H54 (cell line): ENCODE results near the gene CASQ2.
"Not testable (repeated sequence)": the region's sequence is repeated elsewhere in the genome, so short reads cannot be mapped to it uniquely, and the experiment has no call there.

Experiments
- DNase-seq: peaks from one replicate; pipeline ENCODE4 v3.0.0; 2011; ENCODE audit warnings: low spot score, mixed read lengths; ENCODE audit not compliant: insufficient read length
- FAIRE-seq: peaks from 3 replicates; lab custom pipeline; 2011; peaks lifted over from hg19 to GRCh38; lab: Jason Lieb, UNC
- POLR2A ChIP-seq: IDR thresholded peaks from 2 replicates; pipeline ENCODE4 v1.6.1; 2011; ENCODE audit warnings: low read depth, mild to moderate bottlenecking, low read length

The CASQ2 gene

GRCh38 chr1:115794976-115795639 is 26.6 kb upstream of the CASQ2 start:
- FAIRE-seq, result no peak
- no peak for DNase-seq

DNA sequence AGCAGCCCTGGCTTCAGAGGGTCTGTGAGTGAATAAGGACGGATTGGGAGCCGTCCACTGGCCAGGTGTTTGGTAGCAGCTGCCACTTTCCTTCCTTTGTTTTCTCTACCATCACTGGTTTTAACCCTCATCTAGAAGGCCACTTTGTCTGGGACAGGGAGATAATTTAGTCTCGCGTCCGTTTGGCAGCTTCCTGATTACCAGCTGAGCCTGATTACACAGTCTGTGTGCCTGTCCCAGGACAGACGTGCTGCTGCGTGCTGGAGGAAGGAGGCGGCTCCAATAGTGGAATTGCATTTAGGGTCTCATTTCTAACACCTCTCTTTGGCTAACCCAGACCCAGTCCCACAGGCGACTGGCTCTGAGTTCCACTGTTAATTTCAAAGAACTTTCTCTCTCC is 24.6 kb upstream of the CASQ2 start:
- no peak for FAIRE-seq
- DNase-seq, result no peak

More at GRCh38 chr1:115794976-115795639, 26.6 kb upstream of the CASQ2 start:
- no peak for TF ChIP-seq POLR2A

DNA sequence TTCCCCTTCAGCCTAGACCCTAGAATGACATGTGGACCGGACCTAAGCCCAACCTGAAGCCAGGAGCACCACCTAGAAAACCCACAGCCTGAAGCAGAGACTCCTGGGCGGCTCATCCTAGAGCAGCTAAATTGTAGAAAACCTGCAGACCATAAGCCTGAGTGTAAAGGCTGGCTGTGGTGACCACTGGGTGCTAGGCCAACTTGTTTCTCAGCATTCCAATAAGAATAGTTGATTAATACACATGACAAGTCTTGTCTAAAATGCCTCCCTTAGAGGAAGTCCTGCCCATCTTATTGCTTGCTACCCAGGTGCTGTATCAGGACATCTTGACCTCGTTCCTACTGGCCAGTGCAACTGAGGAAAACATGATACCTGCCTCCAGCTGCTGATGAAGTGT is 23.3 kb upstream of the CASQ2 start:
- no peak for FAIRE-seq
- DNase-seq, result no peak
- TF ChIP-seq POLR2A, result no peak

More for the DNA sequence above, 24.6 kb upstream of the CASQ2 start:
- no peak for TF ChIP-seq POLR2A

GRCh38 chr1:115790846-115791245 is 22.3 kb upstream of the CASQ2 start:
- FAIRE-seq (no peak), DNase-seq (no peak)
- no peak for TF ChIP-seq POLR2A

DNA sequence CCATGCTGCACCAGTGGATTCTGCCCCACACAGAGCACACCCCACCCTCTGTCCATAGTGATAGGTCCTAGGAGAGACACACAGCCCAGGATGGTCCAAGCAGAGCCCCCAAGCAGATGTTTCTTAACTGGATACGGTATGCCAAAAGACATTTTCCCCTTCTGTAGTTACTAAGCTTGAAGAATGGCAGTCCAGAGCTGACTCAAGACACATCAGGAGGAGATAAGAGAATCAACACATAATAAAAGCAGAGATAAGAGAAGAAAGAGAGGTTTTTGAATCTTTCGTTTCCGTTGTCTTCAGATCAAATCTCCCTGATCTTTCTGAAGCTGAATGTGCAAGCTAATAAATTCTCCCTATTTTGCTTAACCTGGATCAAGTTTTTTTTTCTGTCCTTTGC is 21.8 kb upstream of the CASQ2 start:
- DNase-seq (no peak), FAIRE-seq (no peak)
- TF ChIP-seq POLR2A, result no peak

DNA sequence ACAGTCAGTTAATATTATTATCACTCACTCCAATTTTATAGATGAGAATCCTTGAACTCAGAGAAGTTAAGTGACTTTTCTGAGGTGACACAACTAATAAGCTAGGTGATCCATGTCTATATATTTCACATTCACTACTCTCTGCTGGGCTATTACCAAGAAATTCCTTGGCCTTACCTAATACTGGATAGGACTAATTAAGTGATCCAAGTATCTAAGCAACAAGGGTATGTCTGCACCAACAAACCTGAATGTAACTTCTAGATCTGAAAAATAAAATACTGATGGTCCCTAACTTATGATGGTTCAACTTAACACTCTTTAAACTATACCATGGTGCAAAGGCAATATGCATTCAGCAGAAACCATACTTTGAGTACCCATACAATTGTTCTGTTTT is 14.8 kb upstream of the CASQ2 start:
- FAIRE-seq (no peak), DNase-seq (no peak)
- no peak for TF ChIP-seq POLR2A

- peak; percentile 97 for FAIRE-seq
- TF ChIP-seq POLR2A, result no peak
- DNase-seq, result peak; percentile 40
Measured at GRCh38 chr1:115782571-115783281, 14.2 kb upstream of the CASQ2 start.

DNA sequence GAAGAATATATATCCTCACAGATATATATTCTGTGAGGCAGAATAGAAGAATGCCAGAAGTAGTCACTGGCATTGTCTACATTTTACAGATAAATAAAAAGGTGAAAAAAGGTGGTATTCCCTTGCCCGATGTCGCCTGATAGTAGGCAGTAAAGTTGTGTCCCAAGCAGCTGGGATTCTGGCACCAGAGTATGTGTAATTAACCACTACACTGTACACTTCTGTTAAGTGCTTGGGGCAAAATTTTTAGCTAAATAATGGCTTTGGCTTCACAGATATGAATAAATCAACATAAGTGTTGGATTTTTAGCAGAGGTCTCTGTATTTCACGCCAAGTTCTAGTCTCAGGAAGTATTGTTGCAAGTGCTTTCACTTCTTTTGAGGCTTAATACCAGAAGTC is 13.3 kb upstream of the CASQ2 start:
- FAIRE-seq (no peak), DNase-seq (no peak)
- no peak for TF ChIP-seq POLR2A

DNA sequence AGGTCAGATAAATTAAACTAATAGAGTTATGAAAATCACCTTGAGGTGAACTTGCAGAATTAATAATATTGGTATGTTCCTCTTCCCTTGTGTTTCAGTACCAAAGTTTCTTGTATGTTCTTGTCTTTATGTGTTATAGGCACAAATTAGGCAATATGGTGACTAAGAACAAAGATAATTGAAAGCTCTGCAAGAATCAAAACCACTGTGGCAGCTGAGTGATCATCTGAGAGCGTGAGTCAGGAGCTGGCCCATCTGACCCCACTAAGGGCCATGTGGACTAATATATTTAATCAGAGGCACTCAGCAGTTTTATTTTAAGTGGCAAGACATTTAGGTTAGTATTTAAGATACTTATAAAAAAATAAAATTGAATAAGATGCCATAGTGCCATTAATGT is 12.8 kb upstream of the CASQ2 start:
- no peak for FAIRE-seq
- TF ChIP-seq POLR2A, result no peak
- no peak for DNase-seq

DNA sequence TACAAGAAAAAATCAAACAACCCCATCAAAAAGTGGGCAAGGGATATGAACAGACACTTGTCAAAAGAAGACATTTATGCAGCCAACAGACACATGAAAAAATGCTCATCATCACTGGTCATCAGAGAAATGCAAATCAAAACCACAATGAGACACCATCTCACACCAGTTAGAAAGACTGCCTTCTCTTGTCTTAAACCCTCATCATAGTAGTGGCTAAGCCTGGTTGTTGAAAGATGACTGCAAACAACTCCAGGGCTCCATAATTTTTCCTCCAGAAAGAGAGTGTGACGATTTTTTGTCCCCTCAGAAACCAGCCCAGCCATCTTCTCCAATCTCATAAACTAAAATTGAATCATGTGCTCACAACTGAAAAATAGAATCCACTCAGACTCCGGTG is 12.1 kb upstream of the CASQ2 start:
- FAIRE-seq, DNase-seq: not testable (repeated sequence)

DNA sequence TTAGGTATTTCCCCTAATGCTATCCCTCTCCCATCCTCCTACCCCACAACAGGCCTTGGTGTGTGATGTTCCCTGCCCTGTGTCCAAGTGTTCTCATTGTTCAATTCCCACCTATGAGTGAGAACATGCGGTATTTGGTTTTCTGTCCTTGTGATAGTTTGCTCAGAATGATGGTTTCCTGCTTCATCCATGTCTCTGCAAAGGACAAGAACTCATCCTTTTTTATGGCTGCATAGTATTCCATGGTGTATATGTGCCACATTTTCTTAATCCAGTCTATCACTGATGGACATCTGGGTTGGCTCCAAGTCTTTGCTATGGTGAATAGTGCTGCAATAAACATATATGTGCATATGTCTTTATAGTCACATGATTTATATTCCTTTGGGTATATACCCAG is 10.6 kb upstream of the CASQ2 start:
- DNase-seq, FAIRE-seq: not testable (repeated sequence)

- FAIRE-seq (peak; percentile 83), DNase-seq (peak; percentile 61)
- TF ChIP-seq POLR2A, result no peak
Measured at GRCh38 chr1:115771847-115772457, 3.4 kb upstream of the CASQ2 start.

GRCh38 chr1:115771094-115771846 is 2.8 kb upstream of the CASQ2 start:
- TF ChIP-seq POLR2A, result no peak
- FAIRE-seq (no peak), DNase-seq (no peak)

DNA sequence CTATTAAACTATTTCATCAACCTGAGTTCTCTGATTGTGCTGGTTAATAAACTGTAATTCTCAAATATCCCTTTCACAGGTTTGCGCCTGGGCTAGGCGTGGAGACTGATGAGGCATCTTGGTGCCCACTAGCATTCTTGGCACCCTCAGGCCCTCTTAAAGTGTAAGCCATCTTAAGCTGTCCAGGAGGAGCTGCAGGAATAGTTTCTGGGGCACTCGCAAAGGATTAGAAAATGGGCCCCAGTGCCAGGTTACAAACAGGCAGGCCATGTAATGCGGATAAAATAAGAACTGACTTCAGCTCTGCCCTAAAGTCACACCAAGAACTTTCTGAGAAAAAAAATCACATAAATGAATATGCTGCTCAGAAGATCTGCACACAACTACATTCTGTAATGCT is 1.1 kb downstream of the CASQ2 start:
- no peak for TF ChIP-seq POLR2A
- FAIRE-seq (no peak), DNase-seq (no peak)
